Liver (tissue), 9 donors: Measurements from ENCODE around the gene HRG. TPM values are rescaled to one million over a fixed set of nuclear protein-coding genes. Genes with fewer than 3 reads are reported as not detected.
"Not testable (repeated sequence)": the region's sequence is repeated elsewhere in the genome, so short reads cannot be mapped to it uniquely, and the experiment has no call there.

Source experiments
- DNase-seq: peaks from one replicate; pipeline ENCODE4 v3.0.0-alpha.2; 2017; ENCODE audit warnings: low spot score
- H3K27ac ChIP-seq, 2 donors: one replicate each; pipeline ENCODE4 v1.7.0; 2013; ENCODE audit warnings: inconsistent platforms in 2 of 2, low read length in 2 of 2, control low read depth in 1 of 2, low read depth in 1 of 2, mild to moderate bottlenecking in 1 of 2
- H3K27me3 ChIP-seq, 4 donors: one replicate each; pipeline versions ENCODE4 v1.6.1 to v1.7.0; 2013; ENCODE audit warnings: low read length in 3 of 4, inconsistent platforms in 1 of 4, mild to moderate bottlenecking in 1 of 4, moderate library complexity in 1 of 4; ENCODE audit not compliant: control insufficient read depth in 4 of 4, insufficient read depth in 4 of 4
- H3K36me3 ChIP-seq, 4 donors: one replicate each; pipeline versions ENCODE4 v1.6.1 to v1.7.0; 2013; ENCODE audit warnings: low read length in 3 of 4, mild to moderate bottlenecking in 3 of 4, low read depth in 1 of 4, moderate library complexity in 1 of 4; ENCODE audit not compliant: control insufficient read depth in 4 of 4, insufficient read depth in 3 of 4
- H3K4me1 ChIP-seq, 4 donors: one replicate each; pipeline versions ENCODE4 v1.6.1 to v1.7.0; 2013; ENCODE audit warnings: low read length in 3 of 4, mild to moderate bottlenecking in 3 of 4, moderate library complexity in 1 of 4; ENCODE audit not compliant: control insufficient read depth in 4 of 4, insufficient read depth in 4 of 4
- H3K4me3 ChIP-seq, 3 donors: one replicate each; pipeline versions ENCODE4 v1.6.1 to v1.7.0; 2013; ENCODE audit warnings: low read length in 3 of 3, control low read depth in 1 of 3, low read depth in 1 of 3, mild to moderate bottlenecking in 1 of 3
- H3K9ac ChIP-seq, 2 donors: one replicate each; pipeline ENCODE4 v1.7.0; 2013; ENCODE audit warnings: low read length in 2 of 2, mild to moderate bottlenecking in 2 of 2, moderate library complexity in 2 of 2, control low read depth in 1 of 2, low read depth in 1 of 2
- H3K9me3 ChIP-seq, 4 donors: one replicate each; pipeline versions ENCODE4 v1.6.1 to v1.7.0; 2013; ENCODE audit warnings: low read length in 3 of 4; ENCODE audit not compliant: control insufficient read depth in 4 of 4
- ATF3 ChIP-seq: IDR thresholded peaks from 2 replicates; pipeline ENCODE4 v1.6.1; 2016; ENCODE audit warnings: antibody characterized with exemption
- CTCF ChIP-seq: fragments of 150-350 bp; IDR thresholded peaks from 2 replicates; pipeline ENCODE4 v1.5.1; 2017; ENCODE audit warnings: improper control_type of control experiment, low read depth, low read length; ENCODE audit not compliant: missing input control
- EGR1 ChIP-seq, 2 donors: IDR thresholded peaks; 2 replicates each; pipeline ENCODE4 v1.6.1; 2016 to 2018; ENCODE audit warnings: antibody characterized with exemption in 2 of 2, low read depth in 2 of 2
- FOXA1 ChIP-seq: IDR thresholded peaks from 2 replicates; pipeline ENCODE4 v1.6.1; 2016; ENCODE audit warnings: antibody characterized with exemption
- FOXA2 ChIP-seq: IDR thresholded peaks from 2 replicates; pipeline ENCODE4 v1.6.1; 2016; ENCODE audit warnings: antibody characterized with exemption
- GABPA ChIP-seq, 2 donors: IDR thresholded peaks in 1 of 2; conservative IDR thresholded peaks in 1 of 2; 2 replicates each; pipeline ENCODE4 v1.6.1; 2016; ENCODE audit warnings: antibody characterized with exemption in 2 of 2, mild to moderate bottlenecking in 1 of 2, moderate library complexity in 1 of 2
- HNF4G ChIP-seq: IDR thresholded peaks from 2 replicates; pipeline ENCODE4 v1.6.1; 2016; ENCODE audit warnings: antibody characterized with exemption
- JUND ChIP-seq, 2 donors: IDR thresholded peaks; 2 replicates each; pipeline ENCODE4 v1.6.1; 2016; ENCODE audit warnings: antibody characterized with exemption in 2 of 2
- MAX ChIP-seq: IDR thresholded peaks from 2 replicates; pipeline ENCODE4 v1.6.1; 2016; ENCODE audit warnings: antibody characterized with exemption
- NR2F2 ChIP-seq: IDR thresholded peaks from 2 replicates; pipeline ENCODE4 v1.6.1; 2016; ENCODE audit warnings: antibody characterized with exemption
- RAD21 ChIP-seq, 2 donors: IDR thresholded peaks; 2 replicates each; pipeline ENCODE4 v1.6.1; 2016; ENCODE audit warnings: antibody characterized with exemption in 2 of 2, mild to moderate bottlenecking in 2 of 2
- SP1 ChIP-seq: IDR thresholded peaks from 2 replicates; pipeline ENCODE4 v1.6.1; 2018; ENCODE audit warnings: antibody characterized with exemption, mild to moderate bottlenecking
- YY1 ChIP-seq: IDR thresholded peaks from 2 replicates; pipeline ENCODE4 v1.6.1; 2016; ENCODE audit warnings: antibody characterized with exemption, mild to moderate bottlenecking
- WGBS: extraction: QIAGEN DNeasy Blood & Tissue Kit; methylation state at CpG from one replicate; pipeline ENCODE4 v1.1.7; 2013; 5-methylcytosine and 5-hydroxymethylcytosine counted together
- polyA plus RNA-seq, 2 donors: library from polyadenylated mRNA; stranded (reverse) in 1 of 2; unstranded in 1 of 2; fragments of 200-250 nt in 1 of 2; fragments of >200 nt in 1 of 2; fragmentation: Nextera tagmentation in 1 of 2; extraction: Ambion mirVana in 1 of 2; gene quantifications; one replicate each; pipeline versions ENCODE4 v1.2.1 to v1.2.3, GENCODE V29; 2013 to 2015
- total RNA-seq, 2 donors: library from RNA; depleted of rRNA; stranded (reverse); fragments of >200 nt; gene quantifications; one replicate each; pipeline ENCODE4 v1.2.3, GENCODE V29; 2014
- donor health status: healthy.
- donor health status: healthy.
- donor health status: healthy.
- donor health status: healthy.
- donor health status: healthy.

Gene HRG
- total and polyA plus RNA-seq, 4 donors: 41.8 to 837 (median 227) TPM

GRCh38 chr3:186705882-186706780 is 40.3 kb downstream of the HRG start:
- H3K4me3 ChIP-seq: no peak overlapping the region
- H3K9me3 ChIP-seq: no peaks in the 10 kb centered on the region
- TF ChIP-seq FOXA1: no peak
- TF ChIP-seq SP1: no peak
- TF ChIP-seq EGR1 (IDR thresholded peaks at IDR 0.05; ENCODE audit: low read depth in 2 of 2): no peak
- no peak for TF ChIP-seq GABPA (IDR thresholded peaks at IDR 0.05 in 1 of 2, conservative IDR thresholded peaks at IDR 0.05 in 1 of 2)
- TF ChIP-seq YY1: no peak
- TF ChIP-seq RAD21 (IDR thresholded peaks at IDR 0.05): no peak
- TF ChIP-seq HNF4G: no peak
- no peak for TF ChIP-seq NR2F2
- no peak for TF ChIP-seq MAX
- WGBS: 84% methylated on average over 6 of the region's 6 CpGs
- no peak for DNase-seq
- H3K4me1 ChIP-seq: no peaks in the 10 kb centered on the region
- no peak overlapping the region for H3K27ac ChIP-seq
- H3K9ac ChIP-seq: no peak overlapping the region
- H3K27me3 ChIP-seq: no peaks in the 10 kb centered on the region
- H3K36me3 ChIP-seq: no peaks in the 10 kb centered on the region

- TF ChIP-seq GABPA (IDR thresholded peaks at IDR 0.05 in 1 of 2, conservative IDR thresholded peaks at IDR 0.05 in 1 of 2): no peak
- TF ChIP-seq ATF3: no peak
- H3K9ac ChIP-seq: no peak overlapping the region
- 86% methylated on average over 6 of the region's 6 CpGs for WGBS
- H3K4me3 ChIP-seq: no peak overlapping the region
- H3K27ac ChIP-seq: no peak overlapping the region
- no peaks in the 10 kb centered on the region for H3K36me3 ChIP-seq
- no peaks in the 10 kb centered on the region for H3K9me3 ChIP-seq
- no peaks in the 10 kb centered on the region for H3K4me1 ChIP-seq
- H3K27me3 ChIP-seq: no peaks in the 10 kb centered on the region
- no peak for DNase-seq
Observed at GRCh38 chr3:186708983-186709679, 43.3 kb downstream of the HRG start.

GRCh38 chr3:186710694-186711093 is 44.9 kb downstream of the HRG start:
- not testable (repeated sequence) for DNase-seq, H3K27me3 ChIP-seq, H3K9ac ChIP-seq, H3K4me1 ChIP-seq, H3K36me3 ChIP-seq, H3K4me3 ChIP-seq, H3K27ac ChIP-seq, H3K9me3 ChIP-seq
- 91% methylated on average over 4 of the region's 4 CpGs for WGBS

- no peak for DNase-seq
- WGBS: 90% methylated on average over 4 of the region's 4 CpGs
- Histone ChIP-seq H3K4me1 (peaks cover 4 to 12% (median 8%) of the 10 kb centered on the region in 4 donors), H3K27ac (no peak overlapping the region), H3K9me3 (no peaks in the 10 kb centered on the region), H3K36me3 (no peaks in the 10 kb centered on the region), H3K4me3 (no peak overlapping the region), H3K9ac (no peak overlapping the region), H3K27me3 (no peaks in the 10 kb centered on the region)
- TF ChIP-seq FOXA2: no peak
- TF ChIP-seq JUND (IDR thresholded peaks at IDR 0.05): no peak
- TF ChIP-seq CTCF: no peak
Observed at GRCh38 chr3:186713499-186713898, 47.7 kb downstream of the HRG start.
